IPS-NIHi7 (cell line): ENCODE data around the gene TNFAIP8.

Experiments
- DNase-seq: peaks from one replicate; pipeline ENCODE4 v3.0.0; 2012; ENCODE audit warnings: mixed read lengths; ENCODE audit errors: extremely low spot score

TNFAIP8 gene

GRCh38 chr5:119328753-119329602, 26.8 kb upstream of the TNFAIP8 start:
- no peak for DNase-seq

DNA sequence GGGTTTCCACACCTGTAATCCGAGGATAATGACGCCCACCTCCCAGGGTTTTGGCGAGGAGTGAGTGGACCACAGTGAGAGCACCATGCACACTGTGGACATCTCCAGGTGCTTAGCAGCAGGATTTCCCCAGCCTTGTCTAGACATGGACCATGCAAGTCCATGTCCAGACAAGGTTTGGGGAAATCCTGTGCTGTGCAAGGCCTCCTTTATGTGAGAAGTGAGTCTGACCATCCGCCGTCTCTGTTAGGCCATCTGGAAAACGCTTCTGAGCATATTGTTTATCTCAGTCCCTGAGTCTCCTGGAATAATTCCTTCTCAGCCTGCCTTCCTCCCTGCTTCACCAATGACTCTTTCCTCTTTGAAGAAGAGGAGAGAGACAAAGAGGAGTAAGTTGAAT, 26.2 kb upstream of the TNFAIP8 start:
- no peak for DNase-seq

- no peak for DNase-seq
These were observed 25.2 kb upstream of the TNFAIP8 start for GRCh38 chr5:119330367-119331183.

- DNase-seq = no peak
These were observed 24.2 kb upstream of the TNFAIP8 start for GRCh38 chr5:119331566-119332095.

DNA sequence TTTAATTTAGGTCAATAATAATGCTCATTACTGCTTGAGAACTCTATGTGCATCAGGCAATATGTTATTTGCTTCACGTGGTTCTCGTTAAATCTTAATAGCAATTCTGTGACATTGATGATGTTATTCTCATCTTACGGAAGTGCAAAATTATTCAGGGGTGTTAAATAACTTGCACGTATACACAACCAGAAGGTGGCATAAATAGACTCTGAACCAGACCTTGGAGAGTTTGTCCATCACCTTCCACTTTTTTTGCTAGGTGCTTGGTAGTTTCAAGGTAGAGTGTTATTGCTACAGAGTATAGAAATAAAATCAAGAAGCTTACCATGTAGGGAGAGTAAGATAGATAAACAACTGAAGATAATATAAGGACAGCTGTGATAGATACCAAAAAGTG, 23.6 kb upstream of the TNFAIP8 start:
- no peak for DNase-seq

- DNase-seq = no peak
These were observed 22.8 kb upstream of the TNFAIP8 start for GRCh38 chr5:119332978-119333401.

DNA sequence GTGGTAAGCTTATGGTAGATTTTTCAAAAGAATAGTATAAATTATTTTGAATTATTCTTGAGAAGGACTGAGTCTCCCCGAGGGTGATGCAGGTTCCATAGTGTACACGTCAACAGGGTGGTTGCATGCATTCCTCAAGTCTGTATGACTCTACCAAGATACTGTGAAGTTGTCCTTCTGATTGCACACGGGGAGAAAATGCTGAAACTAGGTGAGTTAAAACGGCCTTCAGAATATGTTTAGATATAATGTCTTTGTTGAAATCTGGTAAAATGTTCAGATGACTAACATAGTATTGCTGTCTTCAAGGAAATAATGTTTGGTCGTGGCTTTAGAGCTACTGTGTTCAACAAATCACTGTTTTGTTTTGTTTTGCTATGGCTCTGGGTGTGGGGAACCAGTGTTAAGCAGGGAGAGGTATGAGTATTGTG, 22.4 kb upstream of the TNFAIP8 start:
- no peak for DNase-seq

DNA sequence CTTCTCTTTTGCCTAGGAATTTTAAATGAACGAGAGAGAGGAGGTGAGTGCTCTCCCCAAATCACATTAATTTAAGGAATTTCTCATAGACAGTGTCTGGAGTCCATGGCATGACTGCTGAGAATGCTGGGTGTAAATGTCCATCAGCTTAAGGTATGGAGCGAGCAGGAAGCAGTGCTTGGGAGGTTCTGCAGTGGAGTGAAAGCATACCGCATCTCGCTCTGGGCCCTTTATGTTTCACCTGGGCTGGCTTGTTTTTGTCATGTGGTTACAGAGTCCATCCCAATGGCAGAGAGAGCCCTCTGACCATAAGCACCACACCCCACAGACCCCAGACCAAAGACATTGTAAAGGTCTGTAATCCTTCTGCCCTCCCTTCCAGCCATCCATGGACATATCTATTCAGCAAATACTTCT, 20.6 kb upstream of the TNFAIP8 start:
- no peak for DNase-seq

- no peak for DNase-seq
These were observed 19.6 kb upstream of the TNFAIP8 start for GRCh38 chr5:119336262-119336661.

- no peak for DNase-seq
These were observed 18.8 kb upstream of the TNFAIP8 start for GRCh38 chr5:119336845-119337580.

DNA sequence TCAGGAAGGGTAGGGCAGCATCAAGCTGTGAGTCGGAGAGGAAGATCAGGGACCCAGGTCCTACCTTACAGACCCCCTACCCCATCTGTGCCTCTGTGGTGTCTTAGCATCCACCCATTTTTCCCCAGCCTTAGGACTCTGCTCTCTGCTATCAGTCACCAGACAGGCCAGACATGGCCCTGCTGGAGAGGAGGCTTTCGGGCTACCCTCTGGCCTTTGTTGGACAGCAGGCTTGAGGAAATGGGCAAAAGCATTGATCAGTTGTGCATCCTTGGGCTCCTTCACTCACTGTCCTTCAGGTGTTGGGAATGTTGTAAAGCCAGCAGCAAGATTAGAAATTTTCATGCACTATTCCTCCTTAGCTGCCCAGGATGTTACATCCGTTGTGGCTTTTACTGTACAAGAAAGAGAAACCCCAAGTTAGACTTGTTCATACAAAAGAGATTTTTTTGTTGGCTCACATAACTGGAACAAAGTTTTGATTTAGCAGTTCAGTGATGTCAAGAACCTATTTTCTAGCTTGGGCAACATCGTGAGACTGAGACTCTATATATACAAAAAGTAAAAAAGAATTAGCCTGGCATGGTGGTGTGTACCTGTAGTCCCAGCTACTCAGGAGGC, 17.4 kb upstream of the TNFAIP8 start:
- no peak for DNase-seq

DNA sequence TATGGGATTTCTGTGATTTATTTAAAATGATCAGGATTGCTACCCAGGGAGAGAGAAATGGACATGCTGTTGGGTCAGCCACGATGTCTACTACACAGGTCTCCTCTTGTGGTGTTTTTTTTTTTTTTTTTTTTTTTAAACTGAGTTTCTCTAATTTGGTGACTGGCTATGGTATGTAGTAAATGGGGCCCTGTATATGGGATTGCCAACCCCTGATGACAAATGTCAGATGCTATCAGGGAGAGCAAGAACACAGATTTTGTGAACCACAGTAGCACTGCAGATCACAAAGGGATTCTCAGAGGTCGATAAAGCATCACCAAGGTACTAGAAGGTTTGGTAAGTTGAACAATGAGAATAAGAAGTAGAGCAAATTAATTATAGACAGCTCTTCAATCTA, 16.5 kb upstream of the TNFAIP8 start:
- DNase-seq = no peak

GRCh38 chr5:119339965-119340364, 15.9 kb upstream of the TNFAIP8 start:
- DNase-seq = no peak

- DNase-seq = no peak
These were observed 15.1 kb upstream of the TNFAIP8 start for GRCh38 chr5:119340597-119341218.

- DNase-seq = no peak
These were observed 14.1 kb upstream of the TNFAIP8 start for GRCh38 chr5:119341452-119342349.

DNA sequence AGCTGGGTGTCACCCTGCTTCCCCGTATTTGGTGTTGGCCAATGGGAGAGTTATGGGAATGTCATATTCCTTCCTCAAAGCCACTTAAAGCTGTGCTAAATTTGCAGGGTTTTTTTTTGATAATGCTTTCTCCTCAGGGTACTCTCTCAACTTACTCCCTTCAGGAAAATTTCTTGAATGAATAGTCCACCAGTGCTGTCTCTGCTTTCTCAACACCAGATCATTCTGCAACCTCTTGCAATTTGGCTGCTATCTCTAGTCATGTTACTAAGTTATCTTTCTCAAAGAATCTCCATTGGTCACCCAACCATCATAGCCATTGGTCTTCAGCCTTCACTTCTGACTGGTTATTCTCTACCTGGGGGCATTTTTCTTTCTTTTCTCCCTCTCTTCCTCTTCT, 13.4 kb upstream of the TNFAIP8 start:
- no peak for DNase-seq

DNA sequence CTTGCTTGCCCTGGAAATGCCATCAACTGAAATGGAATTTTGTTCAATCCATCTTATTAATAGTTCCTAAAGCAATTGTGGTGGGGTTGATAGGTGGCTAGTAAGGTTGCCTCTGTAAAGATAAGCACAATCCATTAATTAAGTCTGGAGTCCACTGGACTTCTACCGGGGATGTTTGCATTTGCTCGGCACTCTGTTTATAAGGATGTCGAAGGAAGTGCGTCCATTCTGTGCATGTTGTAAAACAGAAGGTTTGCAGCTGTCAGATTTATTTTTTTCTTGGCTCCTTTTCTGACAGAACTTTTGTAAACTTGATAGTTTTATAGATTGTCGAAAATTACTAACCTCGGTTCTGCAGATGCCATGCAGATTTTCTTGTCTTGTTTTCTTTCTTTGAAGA, 12.8 kb upstream of the TNFAIP8 start:
- no peak for DNase-seq

GRCh38 chr5:119343766-119344165, 12.1 kb upstream of the TNFAIP8 start:
- no peak for DNase-seq

DNA sequence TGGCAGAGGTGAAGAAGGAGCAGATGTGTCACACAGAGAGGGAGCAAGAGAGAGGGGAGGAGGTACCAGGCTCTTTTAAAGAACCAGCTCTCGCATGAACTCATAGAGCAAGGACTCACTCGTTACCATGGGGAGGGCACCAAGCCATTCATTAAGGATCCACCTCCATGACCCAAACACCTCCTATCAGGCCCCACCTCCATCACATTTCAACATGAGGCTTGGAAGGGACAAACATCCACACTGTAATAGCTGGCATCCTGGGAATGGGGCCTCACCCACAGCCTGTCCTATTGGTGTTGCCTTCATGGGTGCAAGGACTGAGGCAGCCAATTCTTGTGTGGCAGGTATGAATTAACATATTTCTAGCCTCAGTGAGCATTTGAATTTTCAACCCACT, 11.6 kb upstream of the TNFAIP8 start:
- DNase-seq = no peak

DNA sequence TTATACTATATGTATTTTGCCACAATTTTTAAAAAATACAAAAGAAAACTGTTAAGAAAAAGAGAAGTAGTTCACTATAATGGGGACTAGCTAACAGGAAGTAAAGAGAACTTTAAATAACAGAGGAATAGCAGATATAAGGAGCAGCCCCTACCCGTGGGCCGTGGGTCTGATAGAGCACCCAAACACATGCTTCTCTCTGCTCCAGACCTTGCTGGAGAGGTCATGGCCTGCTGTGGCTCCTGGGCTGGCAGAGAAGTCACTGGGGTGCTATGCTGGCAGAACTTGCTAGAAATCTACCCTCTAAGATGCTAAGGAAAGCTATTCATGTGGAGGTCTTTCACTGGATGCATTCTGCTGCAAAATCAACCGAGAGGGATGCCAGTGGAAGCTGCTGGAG, 10.0 kb upstream of the TNFAIP8 start:
- no peak for DNase-seq
